ENCODE data around the gene SELENOO.

SELENOO gene

GRCh38 chr22:50218153-50218995 is 17.6 kb downstream of the SELENOO start:
- FAIRE-seq, result no peak

- no peak for FAIRE-seq
Observed at GRCh38 chr22:50218996-50219727, 18.4 kb downstream of the SELENOO start.

- no peak for FAIRE-seq
Observed at GRCh38 chr22:50219800-50220602, 19.2 kb downstream of the SELENOO start.

- FAIRE-seq, result no peak
Observed at GRCh38 chr22:50220603-50221409, 20.0 kb downstream of the SELENOO start.

- no peak for FAIRE-seq
Observed at GRCh38 chr22:50221410-50222300, 20.8 kb downstream of the SELENOO start.

GRCh38 chr22:50222508-50222907 is 21.7 kb downstream of the SELENOO start:
- no peak for FAIRE-seq

GRCh38 chr22:50224071-50224470 is 23.3 kb downstream of the SELENOO start:
- FAIRE-seq, result no peak

GRCh38 chr22:50225200-50225969 is 24.6 kb downstream of the SELENOO start:
- FAIRE-seq, result no peak

- FAIRE-seq, result no peak
Observed at GRCh38 chr22:50226063-50226874, 25.5 kb downstream of the SELENOO start.

GRCh38 chr22:50226875-50227165 is 26.0 kb downstream of the SELENOO start:
- no peak for FAIRE-seq

- no peak for FAIRE-seq
Observed at GRCh38 chr22:50227579-50228215, 26.9 kb downstream of the SELENOO start.

- FAIRE-seq, result no peak
Observed at GRCh38 chr22:50228366-50228765, 27.6 kb downstream of the SELENOO start.

- FAIRE-seq, result no peak
Observed at GRCh38 chr22:50229370-50229769, 28.6 kb downstream of the SELENOO start.

GRCh38 chr22:50232481-50233151 is 31.8 kb downstream of the SELENOO start:
- FAIRE-seq, result no peak

- no peak for FAIRE-seq
Observed at GRCh38 chr22:50233223-50233622, 32.4 kb downstream of the SELENOO start.

- FAIRE-seq, result no peak
Observed at GRCh38 chr22:50236731-50237409, 36.1 kb downstream of the SELENOO start.

- no peak for FAIRE-seq
Observed at GRCh38 chr22:50238755-50239154, 37.9 kb downstream of the SELENOO start.

GRCh38 chr22:50242406-50242949 is 41.7 kb downstream of the SELENOO start:
- FAIRE-seq, result no peak

All from endometrium (tissue), 2 donors.